ENCODE data around the gene OR2V2. TPM values are rescaled to one million over a fixed set of nuclear protein-coding genes. Genes with fewer than 3 reads are reported as not detected.
A peak's percentile ranks its signal among the peaks of the same experiment; 100 is the strongest.
"Not testable (repeated sequence)": the region's sequence is repeated elsewhere in the genome, so short reads cannot be mapped to it uniquely, and the experiment has no call there.

Gene OR2V2, protein sequence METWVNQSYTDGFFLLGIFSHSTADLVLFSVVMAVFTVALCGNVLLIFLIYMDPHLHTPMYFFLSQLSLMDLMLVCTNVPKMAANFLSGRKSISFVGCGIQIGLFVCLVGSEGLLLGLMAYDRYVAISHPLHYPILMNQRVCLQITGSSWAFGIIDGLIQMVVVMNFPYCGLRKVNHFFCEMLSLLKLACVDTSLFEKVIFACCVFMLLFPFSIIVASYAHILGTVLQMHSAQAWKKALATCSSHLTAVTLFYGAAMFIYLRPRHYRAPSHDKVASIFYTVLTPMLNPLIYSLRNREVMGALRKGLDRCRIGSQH
- not detected for polyA plus RNA-seq (2013, experiment 1 of 2)
- polyA plus RNA-seq (2013, experiment 2 of 2), result not detected

DNA sequence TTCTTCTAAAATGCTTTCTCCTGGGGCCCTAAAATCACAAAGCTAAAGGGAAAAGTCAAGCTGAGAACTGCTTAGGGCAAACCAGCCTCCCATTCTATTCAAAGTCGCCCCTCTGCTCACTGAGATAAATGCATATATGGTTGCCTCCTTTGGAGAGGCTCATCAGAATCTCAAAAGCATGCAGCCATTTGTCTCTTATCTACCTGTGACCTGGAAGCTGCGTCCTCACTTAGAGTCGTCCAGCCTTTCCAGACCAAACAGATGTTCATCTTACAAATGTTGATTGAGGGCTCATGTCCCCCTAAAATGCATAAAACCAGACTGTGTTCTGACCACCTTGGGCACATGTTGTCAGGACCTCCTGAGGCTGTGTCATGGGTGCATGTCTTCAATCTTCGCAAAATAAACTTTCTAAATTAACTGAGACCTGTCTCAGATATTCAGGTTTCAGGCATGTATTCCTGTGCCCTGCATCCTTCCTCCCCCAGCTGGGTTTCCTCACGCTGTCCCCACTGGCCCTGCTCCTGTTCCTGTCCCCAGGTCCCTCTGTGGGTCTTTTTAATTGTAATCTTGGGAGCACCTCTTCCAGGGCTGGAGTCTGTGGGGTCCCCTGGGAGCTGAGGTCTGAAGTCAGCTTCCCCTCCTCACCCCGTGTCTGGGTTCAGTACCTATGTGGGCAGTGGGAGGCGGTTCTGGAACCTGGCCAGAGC lies at the start of gene OR2V2:
OR2V2 (plus strand) TSS at position 660 of the 710 bp plus-strand sequence. CDS start 7,357 bp downstream, outside the sequence.
- H2AK5ac ChIP-seq (ENCODE audit: low read length), result not testable (repeated sequence)

DNA sequence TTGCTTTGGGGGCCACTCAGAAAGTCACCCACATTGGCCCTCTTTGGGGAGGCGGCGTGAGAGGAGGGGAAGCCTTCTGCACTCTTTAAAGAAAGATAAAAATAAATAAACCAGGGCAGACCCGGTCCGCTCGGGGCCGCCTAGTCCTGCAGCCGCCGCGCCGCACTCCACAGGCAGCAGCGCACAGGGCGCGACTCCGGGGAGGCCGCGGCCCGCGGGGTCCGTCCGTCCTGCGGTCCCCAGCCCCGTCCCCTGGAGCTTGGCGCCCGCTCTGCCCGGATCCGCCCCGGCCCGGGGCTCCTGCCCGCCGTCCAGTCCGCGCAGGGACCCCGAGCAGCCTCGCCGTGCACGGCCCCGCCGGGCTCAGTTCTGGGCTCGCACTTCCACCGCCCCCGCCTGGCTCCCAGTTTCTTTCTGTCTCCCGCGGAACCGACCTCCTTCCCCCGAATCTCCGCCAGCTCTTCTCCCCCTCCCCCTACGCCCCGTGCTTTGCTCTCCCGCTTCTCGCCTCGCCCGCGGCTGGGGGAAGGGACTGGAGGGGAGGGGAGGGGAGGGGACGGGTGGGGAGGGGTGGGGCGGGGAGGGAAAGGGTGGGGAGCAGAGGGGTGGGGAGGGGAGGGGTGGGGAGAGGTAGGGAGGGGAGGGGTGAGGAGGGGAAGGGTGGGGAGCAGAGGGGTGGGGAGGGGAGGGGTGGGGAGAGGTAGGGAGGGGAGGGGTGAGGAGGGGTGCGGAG lies 49.5 kb upstream of the OR2V2 start:
- not testable (repeated sequence) for H2BK120ac ChIP-seq (ENCODE audit: low read depth, low read length); H3K23ac ChIP-seq (ENCODE audit: low read length); H3K4me1 ChIP-seq (ENCODE audit: control insufficient read depth, low read depth, low read length); H2AK5ac ChIP-seq (ENCODE audit: low read length); H4K8ac ChIP-seq (ENCODE audit: low read depth, low read length); H3K27ac ChIP-seq (ENCODE audit: low read depth, low read length); H3K79me1 ChIP-seq (ENCODE audit: low read length); H3K18ac ChIP-seq (ENCODE audit: low read length); H2BK5ac ChIP-seq (ENCODE audit: low read length); H2BK15ac ChIP-seq (replicated peaks; ENCODE audit: low read depth); H3K79me2 ChIP-seq (ENCODE audit: control insufficient read depth, insufficient read depth, low read length); H3K9ac ChIP-seq (ENCODE audit: low read length); H4K5ac ChIP-seq (ENCODE audit: low read length); H3K4ac ChIP-seq (ENCODE audit: low read depth, low read length); H3K56ac ChIP-seq (ENCODE audit: low read length); H3K4me3 ChIP-seq (ENCODE audit: low read length); H3K36me3 ChIP-seq (ENCODE audit: control insufficient read depth, insufficient read depth, low read length); H3K4me2 ChIP-seq (ENCODE audit: low read length)
- DNase-seq, result peak; percentile 11
- H3K27me3 ChIP-seq (ENCODE audit: insufficient read depth, low read length, poor library complexity), result peaks cover 12% of the 10 kb centered on the region
- no CpG with 5 or more reads among the region's 56 CpGs for WGBS (ENCODE audit: extremely low coverage, insufficient coverage, low lambda C conversion rate)

More for the DNA sequence above, at the start of gene OR2V2:
- H4K5ac ChIP-seq (ENCODE audit: low read length); H3K4me1 ChIP-seq (ENCODE audit: control insufficient read depth, low read depth, low read length); H4K8ac ChIP-seq (ENCODE audit: low read depth, low read length); H3K56ac ChIP-seq (ENCODE audit: low read length); H3K23ac ChIP-seq (ENCODE audit: low read length); H2BK120ac ChIP-seq (ENCODE audit: low read depth, low read length); H3K79me1 ChIP-seq (ENCODE audit: low read length); H2BK5ac ChIP-seq (ENCODE audit: low read length); H3K79me2 ChIP-seq (ENCODE audit: control insufficient read depth, insufficient read depth, low read length); H3K4me3 ChIP-seq (ENCODE audit: low read length); H3K9ac ChIP-seq (ENCODE audit: low read length); H3K4ac ChIP-seq (ENCODE audit: low read depth, low read length); H3K4me2 ChIP-seq (ENCODE audit: low read length); H3K27me3 ChIP-seq (ENCODE audit: insufficient read depth, low read length, poor library complexity); H2BK15ac ChIP-seq (replicated peaks; ENCODE audit: low read depth); H3K36me3 ChIP-seq (ENCODE audit: control insufficient read depth, insufficient read depth, low read length); H3K27ac ChIP-seq (ENCODE audit: low read depth, low read length); H3K18ac ChIP-seq (ENCODE audit: low read length): not testable (repeated sequence)
- DNase-seq, result peak; percentile 44
- WGBS (ENCODE audit: extremely low coverage, insufficient coverage, low lambda C conversion rate), result no CpG with 5 or more reads among the region's 7 CpGs

DNA sequence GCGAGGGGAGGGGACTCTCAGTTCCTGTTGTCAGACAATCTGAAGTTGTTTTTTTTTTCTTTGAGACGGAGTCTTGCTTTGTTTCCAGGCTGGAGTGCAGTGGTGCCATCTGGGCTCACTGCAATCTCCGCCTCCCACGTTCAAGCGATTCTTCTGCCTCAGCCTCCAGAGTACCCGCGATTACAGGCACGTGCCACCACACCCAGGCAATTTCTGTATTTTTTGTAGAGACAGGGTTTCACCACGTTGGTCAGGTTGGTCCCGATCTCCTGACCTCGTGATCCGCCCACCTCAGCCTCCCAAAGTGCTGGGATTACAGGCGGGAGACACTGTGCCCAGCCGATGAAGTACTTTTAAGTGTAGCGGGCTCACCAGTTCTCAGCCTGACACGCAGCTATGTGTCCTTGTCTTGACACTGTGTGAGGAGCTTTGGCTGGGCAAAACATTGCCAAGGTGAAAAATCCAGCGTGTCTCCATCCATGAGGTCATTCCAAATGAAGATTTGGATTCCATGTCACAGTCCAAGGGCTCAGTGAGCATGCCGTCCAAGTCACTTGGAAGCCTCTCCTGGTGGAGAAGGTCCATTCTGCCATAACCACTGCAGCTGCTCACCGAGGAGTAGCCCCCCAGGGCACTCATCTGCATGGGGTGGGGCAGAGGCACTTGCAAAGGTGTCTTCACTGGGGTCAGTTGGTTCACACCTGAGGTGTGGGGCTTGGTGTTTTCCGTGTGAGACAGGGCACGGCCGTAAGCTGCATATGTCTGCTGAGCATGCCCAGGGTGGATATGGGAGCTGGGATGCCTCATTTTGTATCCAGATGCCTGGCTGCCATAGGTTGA lies 48.4 kb upstream of the OR2V2 start:
- Histone ChIP-seq H3K56ac (ENCODE audit: low read length) (no peak overlapping the region), H3K18ac (ENCODE audit: low read length) (no peak overlapping the region), H3K27ac (ENCODE audit: low read depth, low read length) (no peak overlapping the region), H2BK5ac (ENCODE audit: low read length) (no peak overlapping the region), H3K9ac (ENCODE audit: low read length) (no peak overlapping the region), H3K4me2 (ENCODE audit: low read length) (no peak overlapping the region), H3K79me2 (ENCODE audit: control insufficient read depth, insufficient read depth, low read length) (no peaks in the 10 kb centered on the region), H3K27me3 (ENCODE audit: insufficient read depth, low read length, poor library complexity) (peaks cover 12% of the 10 kb centered on the region), H3K4me3 (ENCODE audit: low read length) (no peak overlapping the region), H3K4me1 (ENCODE audit: control insufficient read depth, low read depth, low read length) (no peaks in the 10 kb centered on the region), H2BK120ac (ENCODE audit: low read depth, low read length) (no peak overlapping the region), H3K23ac (ENCODE audit: low read length) (no peak overlapping the region), H3K4ac (ENCODE audit: low read depth, low read length) (no peak overlapping the region), H4K8ac (ENCODE audit: low read depth, low read length) (no peak overlapping the region), H3K79me1 (ENCODE audit: low read length) (no peaks in the 10 kb centered on the region), H2AK5ac (ENCODE audit: low read length) (no peak overlapping the region), H2BK15ac (replicated peaks; ENCODE audit: low read depth) (no peak overlapping the region), H4K5ac (ENCODE audit: low read length) (no peak overlapping the region), H3K36me3 (ENCODE audit: control insufficient read depth, insufficient read depth, low read length) (no peaks in the 10 kb centered on the region)
- WGBS (ENCODE audit: extremely low coverage, insufficient coverage, low lambda C conversion rate), result no CpG with 5 or more reads among the region's 22 CpGs
- DNase-seq, result peak; percentile 37

DNA sequence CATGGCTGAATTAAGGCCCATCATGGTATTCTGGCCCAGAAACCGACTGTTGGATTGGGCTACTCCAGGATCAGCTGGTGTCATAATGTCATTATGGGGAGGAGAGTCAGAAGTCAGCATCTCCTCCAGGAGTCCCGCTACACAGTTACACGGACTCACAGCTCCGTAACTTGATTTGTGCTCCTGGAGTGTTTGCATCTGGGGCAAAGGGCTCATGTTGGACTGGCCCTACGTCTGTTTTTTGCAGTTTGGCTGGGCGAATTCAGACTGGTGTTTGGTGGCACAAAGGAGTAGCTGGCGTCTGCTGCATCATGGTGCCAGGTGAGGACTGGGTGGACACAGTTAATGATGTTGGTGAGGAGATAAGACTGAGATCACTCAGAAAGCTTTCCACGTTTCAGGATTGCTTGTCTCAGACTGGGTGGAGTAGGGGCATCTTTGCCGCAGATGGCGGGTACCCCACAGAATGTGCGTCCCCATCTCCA lies 47.7 kb upstream of the OR2V2 start:
- no peak overlapping the region for H4K8ac ChIP-seq (ENCODE audit: low read depth, low read length)
- H3K9ac ChIP-seq (ENCODE audit: low read length), result no peak overlapping the region
- H3K79me1 ChIP-seq (ENCODE audit: low read length), result no peaks in the 10 kb centered on the region
- H3K79me2 ChIP-seq (ENCODE audit: control insufficient read depth, insufficient read depth, low read length), result no peaks in the 10 kb centered on the region
- H3K4me3 ChIP-seq (ENCODE audit: low read length), result no peak overlapping the region
- no peak overlapping the region for H3K23ac ChIP-seq (ENCODE audit: low read length)
- peaks cover 12% of the 10 kb centered on the region for H3K27me3 ChIP-seq (ENCODE audit: insufficient read depth, low read length, poor library complexity)
- H3K18ac ChIP-seq (ENCODE audit: low read length), result no peak overlapping the region
- no peaks in the 10 kb centered on the region for H3K36me3 ChIP-seq (ENCODE audit: control insufficient read depth, insufficient read depth, low read length)
- H2BK5ac ChIP-seq (ENCODE audit: low read length), result no peak overlapping the region
- H3K27ac ChIP-seq (ENCODE audit: low read depth, low read length), result no peak overlapping the region
- H4K5ac ChIP-seq (ENCODE audit: low read length), result no peak overlapping the region
- no CpG with 5 or more reads among the region's 11 CpGs for WGBS (ENCODE audit: extremely low coverage, insufficient coverage, low lambda C conversion rate)
- H2BK15ac ChIP-seq (replicated peaks; ENCODE audit: low read depth), result no peak overlapping the region
- no peak overlapping the region for H3K4ac ChIP-seq (ENCODE audit: low read depth, low read length)
- no peak overlapping the region for H2AK5ac ChIP-seq (ENCODE audit: low read length)
- no peaks in the 10 kb centered on the region for H3K4me1 ChIP-seq (ENCODE audit: control insufficient read depth, low read depth, low read length)
- no peak overlapping the region for H3K4me2 ChIP-seq (ENCODE audit: low read length)
- DNase-seq, result peak; percentile 16
- no peak overlapping the region for H2BK120ac ChIP-seq (ENCODE audit: low read depth, low read length)
- H3K56ac ChIP-seq (ENCODE audit: low read length), result no peak overlapping the region

- H3K27me3 ChIP-seq (ENCODE audit: insufficient read depth, low read length, poor library complexity), result peaks cover 12% of the 10 kb centered on the region
- no peak overlapping the region for H3K27ac ChIP-seq (ENCODE audit: low read depth, low read length)
- H3K79me2 ChIP-seq (ENCODE audit: control insufficient read depth, insufficient read depth, low read length), result no peaks in the 10 kb centered on the region
- no peaks in the 10 kb centered on the region for H3K79me1 ChIP-seq (ENCODE audit: low read length)
- DNase-seq, result peak; percentile 46
- no peak overlapping the region for H3K9ac ChIP-seq (ENCODE audit: low read length)
- no peak overlapping the region for H2BK15ac ChIP-seq (replicated peaks; ENCODE audit: low read depth)
- no peak overlapping the region for H2AK5ac ChIP-seq (ENCODE audit: low read length)
- no peak overlapping the region for H4K5ac ChIP-seq (ENCODE audit: low read length)
- no peak overlapping the region for H3K18ac ChIP-seq (ENCODE audit: low read length)
- no peak overlapping the region for H2BK5ac ChIP-seq (ENCODE audit: low read length)
- H3K36me3 ChIP-seq (ENCODE audit: control insufficient read depth, insufficient read depth, low read length), result no peaks in the 10 kb centered on the region
- H3K4me2 ChIP-seq (ENCODE audit: low read length), result peak overlapping the region; percentile 18
- no peaks in the 10 kb centered on the region for H3K4me1 ChIP-seq (ENCODE audit: control insufficient read depth, low read depth, low read length)
- peak overlapping the region; percentile 25 for H3K56ac ChIP-seq (ENCODE audit: low read length)
- no peak overlapping the region for H3K4me3 ChIP-seq (ENCODE audit: low read length)
- no CpG with 5 or more reads among the region's 62 CpGs for WGBS (ENCODE audit: extremely low coverage, insufficient coverage, low lambda C conversion rate)
- no peak overlapping the region for H3K4ac ChIP-seq (ENCODE audit: low read depth, low read length)
- H4K8ac ChIP-seq (ENCODE audit: low read depth, low read length), result no peak overlapping the region
- H2BK120ac ChIP-seq (ENCODE audit: low read depth, low read length), result no peak overlapping the region
- H3K23ac ChIP-seq (ENCODE audit: low read length), result no peak overlapping the region
Observed at GRCh38 chr5:181100121-181100875, 47.1 kb upstream of the OR2V2 start.
